Large intestine (tissue), 3 donors: Measurements from ENCODE around the gene GALNT18. TPM values are rescaled to one million over a fixed set of nuclear protein-coding genes. Genes with fewer than 3 reads are reported as not detected.

ENCODE experiments used
- DNase-seq, 2 donors: peaks; one replicate each; pipeline versions ENCODE4 v3.0.0 to v3.0.0-alpha.2; 2013
- H3K27ac ChIP-seq: one replicate; pipeline ENCODE4 v1.5.1; 2013; ENCODE audit warnings: low read length
- H3K27me3 ChIP-seq: 2 replicates; pipeline ENCODE4 v1.6.1; 2013; ENCODE audit warnings: low read length; ENCODE audit not compliant: control insufficient read depth, insufficient read depth
- H3K36me3 ChIP-seq: 2 replicates; pipeline ENCODE4 v1.6.1; 2013; ENCODE audit warnings: low read length; ENCODE audit not compliant: control insufficient read depth, insufficient read depth
- H3K4me1 ChIP-seq: one replicate; pipeline ENCODE4 v1.6.1; 2013; ENCODE audit warnings: low read length; ENCODE audit not compliant: control insufficient read depth, insufficient read depth
- H3K4me3 ChIP-seq: one replicate; pipeline ENCODE4 v1.5.1; 2013; ENCODE audit warnings: low read length
- H3K9me3 ChIP-seq: one replicate; pipeline ENCODE4 v1.6.1; 2013; ENCODE audit warnings: mild to moderate bottlenecking, low read depth, low read length, moderate library complexity; ENCODE audit not compliant: control insufficient read depth
- WGBS: methylation state at CpG from one replicate; pipeline ENCODE4 v1.1.5; 2013; ENCODE audit warnings: low lambda C conversion rate; ENCODE audit not compliant: insufficient coverage; 5-methylcytosine and 5-hydroxymethylcytosine counted together
- polyA plus RNA-seq: library from polyadenylated mRNA; unstranded; fragments of 120-200 nt; gene quantifications from one replicate; pipeline ENCODE4 v1.2.1, GENCODE V29; 2013

The GALNT18 gene
- polyA plus RNA-seq, 1 donor: 3.7 TPM

GRCh38 chr11:11444027-11444803 is 177.6 kb downstream of the GALNT18 start:
- peaks cover under 1% of the 10 kb centered on the region for H3K27me3 ChIP-seq
- H3K4me1 ChIP-seq: peaks cover 15% of the 10 kb centered on the region
- H3K9me3 ChIP-seq: no peaks in the 10 kb centered on the region
- H3K27ac ChIP-seq: no peak overlapping the region
- H3K4me3 ChIP-seq: no peak overlapping the region
- H3K36me3 ChIP-seq: no peaks in the 10 kb centered on the region
- no peak for DNase-seq
- no CpG with 5 or more reads among the region's 13 CpGs for WGBS

DNA sequence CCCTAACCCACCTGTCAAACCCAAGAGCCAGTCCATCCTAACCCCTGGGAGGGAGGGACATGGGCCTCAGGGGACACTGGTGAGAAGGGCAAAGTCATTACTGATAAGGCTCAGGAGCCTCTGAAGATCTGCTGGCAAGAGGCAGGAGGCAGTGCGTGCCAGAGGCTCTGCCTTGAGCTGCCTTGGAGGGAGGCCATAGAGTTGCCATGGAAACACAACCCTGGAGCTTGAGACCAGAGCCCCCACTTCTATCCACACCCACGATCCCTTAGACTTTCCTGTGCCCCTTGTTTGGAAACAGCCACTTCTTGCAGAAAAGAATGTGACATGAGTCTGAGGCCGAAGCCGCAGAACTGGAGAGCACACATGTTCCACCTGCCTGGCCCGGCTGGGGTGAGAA is 179.0 kb downstream of the GALNT18 start:
- no peaks in the 10 kb centered on the region for H3K9me3 ChIP-seq
- H3K36me3 ChIP-seq: no peaks in the 10 kb centered on the region
- peaks cover 2% of the 10 kb centered on the region for H3K27me3 ChIP-seq
- no peak overlapping the region for H3K4me3 ChIP-seq
- peaks cover 15% of the 10 kb centered on the region for H3K4me1 ChIP-seq
- WGBS: no CpG with 5 or more reads among the region's 5 CpGs
- peak; percentile 28 to 38 for DNase-seq
- H3K27ac ChIP-seq: no peak overlapping the region

DNA sequence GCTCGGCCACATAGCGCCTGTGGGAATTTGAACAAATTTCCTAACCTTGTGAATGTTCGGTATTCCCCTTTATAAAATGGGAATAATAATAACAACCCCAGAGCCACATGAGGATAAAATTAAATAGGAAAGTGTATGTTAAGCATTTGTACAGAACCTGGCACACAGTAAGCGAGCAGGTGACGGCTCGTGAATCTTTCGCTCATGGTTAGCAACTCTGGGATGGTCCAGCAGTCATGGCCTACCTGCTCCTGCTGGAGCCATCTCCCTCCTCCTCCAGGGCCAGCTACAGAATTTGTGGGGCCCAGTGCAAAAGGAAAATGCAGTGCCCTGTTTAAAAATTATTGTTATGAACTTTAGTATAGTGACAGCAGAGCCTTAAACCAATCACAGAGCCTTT is 180.3 kb downstream of the GALNT18 start:
- Histone ChIP-seq H3K4me3 (no peak overlapping the region), H3K4me1 (peaks cover 15% of the 10 kb centered on the region), H3K27ac (no peak overlapping the region), H3K9me3 (no peaks in the 10 kb centered on the region), H3K27me3 (peaks cover 2% of the 10 kb centered on the region), H3K36me3 (no peaks in the 10 kb centered on the region)
- 92% methylated on average over 2 of the region's 7 CpGs for WGBS
- no peak for DNase-seq

DNA sequence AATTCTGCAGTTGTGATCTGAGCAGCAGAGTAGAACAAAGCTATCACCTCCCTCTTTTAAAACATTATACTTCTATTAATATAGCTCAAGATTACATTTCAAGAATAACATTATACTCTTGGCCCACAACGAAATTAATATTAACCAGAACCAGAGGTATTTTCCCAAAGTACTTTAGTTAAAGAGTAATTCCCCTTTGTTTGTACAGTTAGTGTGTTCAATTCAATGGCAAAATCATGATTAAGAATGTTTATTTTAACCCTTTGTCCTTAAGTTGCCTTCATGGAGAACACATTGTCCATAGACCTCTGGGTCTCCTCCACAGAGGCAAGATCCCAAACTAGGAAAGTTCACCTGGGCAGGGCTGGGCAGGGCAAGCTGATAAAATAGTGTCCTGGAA is 180.7 kb downstream of the GALNT18 start:
- Histone ChIP-seq H3K27ac (no peak overlapping the region), H3K9me3 (no peaks in the 10 kb centered on the region), H3K4me1 (peaks cover 15% of the 10 kb centered on the region), H3K27me3 (peaks cover 2% of the 10 kb centered on the region), H3K36me3 (no peaks in the 10 kb centered on the region), H3K4me3 (no peak overlapping the region)
- DNase-seq: no peak
- 80% methylated on average over 1 of the region's 1 CpG for WGBS

DNA sequence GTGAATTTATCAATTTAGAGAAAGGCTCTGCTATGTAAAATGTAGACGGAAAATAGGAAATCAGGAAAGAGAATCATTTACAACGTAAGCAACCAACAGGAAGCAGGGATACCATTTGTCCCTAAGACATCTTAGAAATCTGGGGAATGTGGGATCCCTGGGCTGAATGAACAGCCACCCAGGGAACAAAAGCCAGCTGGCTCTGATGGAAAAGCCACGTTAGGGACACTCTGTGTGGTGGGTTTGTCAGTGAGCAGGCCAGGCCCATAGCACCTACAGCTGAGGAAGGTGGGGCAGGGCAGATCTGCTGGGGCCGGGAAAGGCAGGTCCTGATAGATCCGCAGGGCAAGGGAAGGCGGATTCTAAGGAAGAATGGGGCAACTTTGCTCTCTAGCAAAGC is 181.7 kb downstream of the GALNT18 start:
- Histone ChIP-seq H3K4me1 (peaks cover 15% of the 10 kb centered on the region), H3K4me3 (no peak overlapping the region), H3K9me3 (no peaks in the 10 kb centered on the region), H3K36me3 (no peaks in the 10 kb centered on the region), H3K27me3 (peaks cover 6% of the 10 kb centered on the region), H3K27ac (no peak overlapping the region)
- 100% methylated on average over 1 of the region's 6 CpGs for WGBS
- DNase-seq: no peak

- H3K9me3 ChIP-seq: no peaks in the 10 kb centered on the region
- no peak for DNase-seq
- no peak overlapping the region for H3K4me3 ChIP-seq
- H3K27ac ChIP-seq: no peak overlapping the region
- no CpG with 5 or more reads among the region's 2 CpGs for WGBS
- no peaks in the 10 kb centered on the region for H3K36me3 ChIP-seq
- peaks cover 15% of the 10 kb centered on the region for H3K4me1 ChIP-seq
- peaks cover 6% of the 10 kb centered on the region for H3K27me3 ChIP-seq
Measured at GRCh38 chr11:11439591-11439990, 182.2 kb downstream of the GALNT18 start.

- no peak overlapping the region for H3K4me3 ChIP-seq
- peaks cover 6% of the 10 kb centered on the region for H3K27me3 ChIP-seq
- peaks cover 4% of the 10 kb centered on the region for H3K4me1 ChIP-seq
- no peak overlapping the region for H3K27ac ChIP-seq
- H3K9me3 ChIP-seq: no peaks in the 10 kb centered on the region
- no peaks in the 10 kb centered on the region for H3K36me3 ChIP-seq
- no CpG with 5 or more reads among the region's 10 CpGs for WGBS
- no peak for DNase-seq
Measured at GRCh38 chr11:11436715-11437313, 185.0 kb downstream of the GALNT18 start.

GRCh38 chr11:11435635-11436034 is 186.2 kb downstream of the GALNT18 start:
- H3K4me3 ChIP-seq: no peak overlapping the region
- H3K27me3 ChIP-seq: peaks cover 6% of the 10 kb centered on the region
- H3K36me3 ChIP-seq: no peaks in the 10 kb centered on the region
- H3K4me1 ChIP-seq: no peaks in the 10 kb centered on the region
- no peak overlapping the region for H3K27ac ChIP-seq
- no peak for DNase-seq
- no peaks in the 10 kb centered on the region for H3K9me3 ChIP-seq
- no CpG with 5 or more reads among the region's 12 CpGs for WGBS

GRCh38 chr11:11433960-11434359 is 187.8 kb downstream of the GALNT18 start:
- Histone ChIP-seq H3K4me1 (no peaks in the 10 kb centered on the region), H3K27ac (no peak overlapping the region), H3K36me3 (no peaks in the 10 kb centered on the region), H3K4me3 (no peak overlapping the region), H3K9me3 (no peaks in the 10 kb centered on the region), H3K27me3 (peaks cover 6% of the 10 kb centered on the region)
- no peak for DNase-seq
- WGBS: no CpG with 5 or more reads among the region's 2 CpGs

GRCh38 chr11:11432621-11433319 is 189.0 kb downstream of the GALNT18 start:
- 100% methylated on average over 3 of the region's 13 CpGs for WGBS
- peaks cover 6% of the 10 kb centered on the region for H3K27me3 ChIP-seq
- no peaks in the 10 kb centered on the region for H3K9me3 ChIP-seq
- no peaks in the 10 kb centered on the region for H3K36me3 ChIP-seq
- H3K27ac ChIP-seq: no peak overlapping the region
- H3K4me1 ChIP-seq: no peaks in the 10 kb centered on the region
- H3K4me3 ChIP-seq: no peak overlapping the region
- DNase-seq: no peak
